MCF 10A (cell line): ENCODE results near the gene TDRD12. TPM values are rescaled to one million over a fixed set of nuclear protein-coding genes. Genes with fewer than 3 reads are reported as not detected.
"Not testable (repeated sequence)": the region's sequence is repeated elsewhere in the genome, so short reads cannot be mapped to it uniquely, and the experiment has no call there.

Experiments used
- BruUV-seq: library from RNA; stranded (reverse); fragments of 400-500 nt; replicated peaks from 2 replicates; lab custom pipeline; 2021; lab: Mats Ljungman, UMichigan
- CTCF ChIA-PET: fragments of 300-600 bp; sonication (Branson Sonifier 250); formaldehyde crosslinking; extraction: SDS; loops from one replicate; lab custom pipeline; 2021; ENCODE audit warnings: antibody characterized with exemption, inconsistent platforms; lab: Yijun Ruan, JAX
- POLR2A ChIA-PET: fragments of 300-600, 350-650 bp; sonication (Branson Sonifier 250); formaldehyde crosslinking; extraction: SDS; loops from one replicate; lab custom pipeline; 2020; ENCODE audit warnings: antibody characterized with exemption, inconsistent platforms; lab: Yijun Ruan, JAX
- DNase-seq: peaks from one replicate; pipeline ENCODE4 v3.0.0-alpha.2; 2018; ENCODE audit not compliant: unreplicated experiment
- H3K27ac Mint-ChIP-seq: one replicate; pipeline ENCODE4 v1.8.0; 2022; ENCODE audit warnings: mild to moderate bottlenecking, low read depth, mixed read lengths; ENCODE audit not compliant: unreplicated experiment
- H3K27me3 Mint-ChIP-seq: one replicate; pipeline ENCODE4 v1.8.0; 2022; ENCODE audit warnings: mixed read lengths; ENCODE audit not compliant: insufficient read depth, unreplicated experiment
- H3K36me3 Mint-ChIP-seq: one replicate; pipeline ENCODE4 v1.8.0; 2022; ENCODE audit warnings: mild to moderate bottlenecking, moderate library complexity, mixed read lengths; ENCODE audit not compliant: insufficient read depth, unreplicated experiment
- H3K4me1 Mint-ChIP-seq: one replicate; pipeline ENCODE4 v1.8.0; 2022; ENCODE audit warnings: mixed read lengths; ENCODE audit not compliant: insufficient read depth, unreplicated experiment
- H3K4me3 Mint-ChIP-seq: one replicate; pipeline ENCODE4 v1.8.0; 2022; ENCODE audit warnings: mild to moderate bottlenecking, moderate library complexity, mixed read lengths; ENCODE audit not compliant: unreplicated experiment
- H3K9me3 Mint-ChIP-seq: one replicate; pipeline ENCODE4 v1.8.0; 2022; ENCODE audit warnings: mixed read lengths; ENCODE audit not compliant: unreplicated experiment
- CTCF ChIP-seq: fragments of 200-600 bp; IDR thresholded peaks from one replicate; pipeline ENCODE4 v1.8.0; 2022; ENCODE audit warnings: antibody characterized with exemption, mild to moderate bottlenecking; ENCODE audit not compliant: unreplicated experiment
- intact Hi-C: fragments of 100-400 bp; cut with micrococcal nuclease; formaldehyde crosslinking; loops from 2 replicates; pipeline ENCODE4 v1.14.1; 2022
- total RNA-seq: library from RNA; stranded (reverse); gene quantifications from 2 replicates; pipeline ENCODE4 v1.2.3, GENCODE V29; 2022

Gene TDRD12
- total RNA-seq, 1 experiment from 2014 or later: 0.14 TPM

GRCh38 chr19:32743447-32743846, 23.9 kb downstream of the TDRD12 start:
- no peak for TF ChIP-seq CTCF
- ChIA-PET POLR2A (interaction anchor here (0.6 kb wide), 1 partner anchor 71 kb away, joined by 3 read pairs; no protein-coding TSS in a partner anchor), CTCF (no interaction called here)
- no peak overlapping the region for H3K4me3 Mint-ChIP-seq
- no peaks in the 10 kb centered on the region for H3K27me3 Mint-ChIP-seq
- H3K27ac Mint-ChIP-seq: no peak overlapping the region
- DNase-seq: no peak
- no peaks in the 10 kb centered on the region for H3K4me1 Mint-ChIP-seq
- BruUV-seq: no TSS peak
- no peaks in the 10 kb centered on the region for H3K9me3 Mint-ChIP-seq
- no peaks in the 10 kb centered on the region for H3K36me3 Mint-ChIP-seq
- intact Hi-C loops: no loop called here

GRCh38 chr19:32744555-32745325, 25.2 kb downstream of the TDRD12 start:
- Mint-ChIP-seq H3K27ac (no peak overlapping the region), H3K9me3 (no peaks in the 10 kb centered on the region), H3K36me3 (no peaks in the 10 kb centered on the region), H3K4me1 (no peaks in the 10 kb centered on the region), H3K27me3 (no peaks in the 10 kb centered on the region), H3K4me3 (no peak overlapping the region)
- ChIA-PET POLR2A (interaction anchor here (0.6 kb wide), 1 partner anchor 28 kb away, joined by 3 read pairs; no protein-coding TSS in a partner anchor), CTCF (no interaction called here)
- intact Hi-C loops: no loop called here
- no peak for DNase-seq
- TF ChIP-seq CTCF: no peak
- BruUV-seq: no TSS peak

GRCh38 chr19:32745594-32746251, 26.2 kb downstream of the TDRD12 start:
- H3K36me3 Mint-ChIP-seq, CTCF ChIA-PET, BruUV-seq, H3K4me1 Mint-ChIP-seq, H3K4me3 Mint-ChIP-seq, DNase-seq, H3K27me3 Mint-ChIP-seq, H3K9me3 Mint-ChIP-seq, POLR2A ChIA-PET, H3K27ac Mint-ChIP-seq, intact Hi-C loops: not testable (repeated sequence)

GRCh38 chr19:32746631-32747196, 27.1 kb downstream of the TDRD12 start:
- CTCF ChIA-PET, H3K4me3 Mint-ChIP-seq, POLR2A ChIA-PET, BruUV-seq, DNase-seq, H3K27ac Mint-ChIP-seq, H3K36me3 Mint-ChIP-seq, H3K9me3 Mint-ChIP-seq, H3K4me1 Mint-ChIP-seq, intact Hi-C loops: not testable (repeated sequence)
- H3K27me3 Mint-ChIP-seq: peaks cover 16% of the 10 kb centered on the region

GRCh38 chr19:32748497-32748896, 28.9 kb downstream of the TDRD12 start:
- Mint-ChIP-seq H3K4me3 (no peak overlapping the region), H3K4me1 (no peaks in the 10 kb centered on the region), H3K27ac (no peak overlapping the region), H3K9me3 (no peaks in the 10 kb centered on the region), H3K27me3 (peaks cover 16% of the 10 kb centered on the region), H3K36me3 (no peaks in the 10 kb centered on the region)
- ChIA-PET CTCF (interaction anchor here (0.5 kb wide), 1 partner anchor 75 kb away, joined by 3 read pairs; no protein-coding TSS in a partner anchor), POLR2A (no interaction called here)
- BruUV-seq: no TSS peak
- no peak for TF ChIP-seq CTCF
- intact Hi-C loops: no loop called here
- DNase-seq: peak; percentile 11
